ENCODE results near the gene PRELP.
"Not testable (repeated sequence)": the region's sequence is repeated elsewhere in the genome, so short reads cannot be mapped to it uniquely, and the experiment has no call there.

GRCh38 chr1:203518139-203518538 lies 42.5 kb downstream of the PRELP start:
- TF ChIP-seq, protein P1, sequence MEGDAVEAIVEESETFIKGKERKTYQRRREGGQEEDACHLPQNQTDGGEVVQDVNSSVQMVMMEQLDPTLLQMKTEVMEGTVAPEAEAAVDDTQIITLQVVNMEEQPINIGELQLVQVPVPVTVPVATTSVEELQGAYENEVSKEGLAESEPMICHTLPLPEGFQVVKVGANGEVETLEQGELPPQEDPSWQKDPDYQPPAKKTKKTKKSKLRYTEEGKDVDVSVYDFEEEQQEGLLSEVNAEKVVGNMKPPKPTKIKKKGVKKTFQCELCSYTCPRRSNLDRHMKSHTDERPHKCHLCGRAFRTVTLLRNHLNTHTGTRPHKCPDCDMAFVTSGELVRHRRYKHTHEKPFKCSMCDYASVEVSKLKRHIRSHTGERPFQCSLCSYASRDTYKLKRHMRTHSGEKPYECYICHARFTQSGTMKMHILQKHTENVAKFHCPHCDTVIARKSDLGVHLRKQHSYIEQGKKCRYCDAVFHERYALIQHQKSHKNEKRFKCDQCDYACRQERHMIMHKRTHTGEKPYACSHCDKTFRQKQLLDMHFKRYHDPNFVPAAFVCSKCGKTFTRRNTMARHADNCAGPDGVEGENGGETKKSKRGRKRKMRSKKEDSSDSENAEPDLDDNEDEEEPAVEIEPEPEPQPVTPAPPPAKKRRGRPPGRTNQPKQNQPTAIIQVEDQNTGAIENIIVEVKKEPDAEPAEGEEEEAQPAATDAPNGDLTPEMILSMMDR (IDR thresholded peaks at IDR 0.05) = not testable (repeated sequence)
- TF ChIP-seq EZH2 (IDR thresholded peaks at IDR 0.05; ENCODE audit: borderline replicate concordance, insufficient read depth, low read depth, low read length, poor library complexity, severe bottlenecking) = not testable (repeated sequence)

Measured in B cell (primary cell).